Ovary (tissue), 9 donors: ENCODE results near the gene MIDN. TPM values are rescaled to one million over a fixed set of nuclear protein-coding genes. Genes with fewer than 3 reads are reported as not detected.
A peak's percentile ranks its signal among the peaks of the same experiment; 100 is the strongest.

Experiments used
- DNase-seq, 5 donors: peaks; one replicate each; pipeline ENCODE4 v3.0.0-alpha.2; 2019 to 2020
- H3K27ac ChIP-seq, 2 donors: fragments of 200-600 bp; one replicate each; pipeline versions ENCODE4 v1.5.1 to v1.8.0; 2019 to 2022
- H3K27me3 ChIP-seq: fragments of 200-600 bp; one replicate; pipeline ENCODE4 v1.8.0; 2022
- H3K36me3 ChIP-seq: fragments of 200-600 bp; sonication (generic); one replicate; pipeline ENCODE4 v1.5.1; 2019
- H3K4me1 ChIP-seq: one replicate; pipeline ENCODE4 v1.8.1; 2013; ENCODE audit warnings: mild to moderate bottlenecking, moderate library complexity; ENCODE audit not compliant: insufficient read depth
- H3K4me3 ChIP-seq: fragments of 200-600 bp; sonication (generic); one replicate; pipeline ENCODE4 v1.5.1; 2017
- H3K9me3 ChIP-seq, 2 donors: fragments of 200-600 bp in 1 of 2; sonication (generic) in 1 of 2; one replicate each; pipeline versions ENCODE4 v1.5.1 to v1.8.1; 2013 to 2019; ENCODE audit warnings: mild to moderate bottlenecking in 1 of 2, moderate library complexity in 1 of 2
- CTCF ChIP-seq, 3 donors: fragments of 450-650 bp in 2 of 3; fragments of 200-600 bp in 1 of 3; IDR thresholded peaks; one replicate each; pipeline versions ENCODE4 v1.5.1 to v1.8.0; 2016 to 2022; ENCODE audit warnings: antibody characterized with exemption in 3 of 3, mild to moderate bottlenecking in 1 of 3
- EP300 ChIP-seq: sonication (generic); formaldehyde crosslinking; IDR thresholded peaks from one replicate; pipeline ENCODE4 v1.6.1; 2017; ENCODE audit warnings: antibody characterized with exemption
- POLR2A ChIP-seq: fragments of 450-650 bp; IDR thresholded peaks from one replicate; pipeline ENCODE4 v1.6.1; 2017; ENCODE audit warnings: antibody characterized with exemption, mild to moderate bottlenecking, moderate library complexity
- WGBS, 3 donors: extraction: QIAGEN DNeasy Blood & Tissue Kit in 1 of 3; methylation state at CpG; one replicate each; pipeline versions ENCODE4 v1.1.5 to v1.1.7; 2013 to 2017; 5-methylcytosine and 5-hydroxymethylcytosine counted together
- intact Hi-C, 4 donors: fragments of 100-400 bp; cut with DNase I; formaldehyde crosslinking; loops; one replicate each; pipeline versions ENCODE4 v1.11.0 to v1.15.1; 2022 to 2023
- polyA plus RNA-seq, 2 donors: library from polyadenylated mRNA; stranded (reverse); fragments of 200-250 nt in 1 of 2; fragments of 350-450 nt in 1 of 2; fragmentation: Illumina TruSeq in 1 of 2; extraction: RNeasy Lipid Tissue Mini Kit (QIAGEN cat#74804) in 1 of 2; gene quantifications; one replicate each; pipeline ENCODE4 v1.2.3, GENCODE V29; 2013 to 2014
- total RNA-seq, 7 donors: library from RNA; depleted of rRNA in 2 of 7; stranded (reverse); fragments of >200 nt in 2 of 7; fragmentation: NEBNext Ultra II Directional in 3 of 7; extraction: Animal tissue kit (Norgen Biotek cat#: 25700) in 3 of 7; gene quantifications; one replicate each; pipeline versions ENCODE4 v1.1.0 to v1.2.4, GENCODE V29; 2016 to 2023
- donor health status: DM: no; HTN: no; CAD: no; lungs with moderate emphysema.
- donor health status: DM: no; HTN: no; CAD: no.
- donor health status: Bipolar disorder and iron deficiency.
- donor health status: DM: yes; HTN: yes; CAD: no.
- donor health status: DM: no; HTN: no; CAD: no.
- donor health status: DM: yes; HTN: yes; CAD: no.

MIDN gene
- total and polyA plus RNA-seq, 9 donors = 10.1 to 261 (median 105) TPM

- Histone ChIP-seq H3K4me1 (peaks cover 40% of the 10 kb centered on the region), H3K27ac (peak overlapping the region; percentile 84 to 91), H3K36me3 (no peaks in the 10 kb centered on the region), H3K9me3 (no peaks in the 10 kb centered on the region), H3K27me3 (no peaks in the 10 kb centered on the region), H3K4me3 (peak overlapping the region; percentile 52)
- TF ChIP-seq EP300 (no peak), CTCF (IDR thresholded peaks at IDR 0.05) (no peak), POLR2A (no peak)
- 22 to 33% (median 30%) methylated on average over 27 to 28 of the region's 28 CpGs for WGBS, 3 donors
- intact Hi-C loops = no loop called here
- DNase-seq = peak; percentile 67 to 83 (median 79)
Measured at GRCh38 chr19:1261798-1262622, 13.6 kb downstream of the MIDN start.

DNA sequence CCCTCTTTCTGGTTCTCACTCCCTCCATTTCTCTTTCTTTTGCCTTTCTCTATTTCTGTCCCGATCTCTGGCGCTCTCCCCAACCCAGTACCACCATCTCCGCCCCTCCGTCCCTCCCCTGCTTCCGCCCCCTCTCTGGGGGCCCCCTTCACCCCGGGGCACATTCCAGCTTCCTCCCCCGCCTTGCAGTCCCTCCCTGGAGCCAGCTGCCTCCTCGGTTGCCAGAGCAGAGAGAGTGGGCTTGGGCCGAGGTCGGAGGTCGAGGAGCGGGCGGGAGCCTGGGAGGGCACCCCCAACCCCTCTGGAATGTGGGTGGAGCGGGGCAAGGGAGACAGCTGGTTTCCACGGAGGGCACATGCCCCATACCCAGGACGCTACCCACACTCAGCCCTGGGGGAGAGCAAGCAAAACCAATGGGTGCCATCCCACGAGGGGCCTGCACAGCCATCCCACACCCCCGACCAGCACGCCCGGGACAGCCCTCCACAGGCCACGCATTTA is 14.3 kb downstream of the MIDN start:
- intact Hi-C loops = no loop called here
- H3K27ac ChIP-seq = peak overlapping the region; percentile 84 to 91
- no peaks in the 10 kb centered on the region for H3K9me3 ChIP-seq
- TF ChIP-seq EP300 = no peak
- no peak for TF ChIP-seq POLR2A
- no peak for TF ChIP-seq CTCF (IDR thresholded peaks at IDR 0.05)
- no peaks in the 10 kb centered on the region for H3K27me3 ChIP-seq
- 55 to 64% (median 59%) methylated on average over 19 to 21 of the region's 21 CpGs for WGBS, 3 donors
- peaks cover 43% of the 10 kb centered on the region for H3K4me1 ChIP-seq
- DNase-seq = peak; percentile 42 to 62 (median 61)
- H3K36me3 ChIP-seq = no peaks in the 10 kb centered on the region
- no peak overlapping the region for H3K4me3 ChIP-seq

GRCh38 chr19:1263188-1263587 is 14.8 kb downstream of the MIDN start:
- no peaks in the 10 kb centered on the region for H3K36me3 ChIP-seq
- WGBS, 3 donors = 78 to 89% (median 86%) methylated on average over 5 of the region's 5 CpGs
- H3K4me1 ChIP-seq = peaks cover 39% of the 10 kb centered on the region
- H3K27me3 ChIP-seq = no peaks in the 10 kb centered on the region
- H3K4me3 ChIP-seq = no peak overlapping the region
- intact Hi-C loops = no loop called here
- TF ChIP-seq POLR2A (no peak), CTCF (IDR thresholded peaks at IDR 0.05) (no peak), EP300 (no peak)
- H3K9me3 ChIP-seq = no peaks in the 10 kb centered on the region
- H3K27ac ChIP-seq = peak overlapping the region in 1 of 2 donors; percentile 91
- DNase-seq = peak in 3 of 5 donors; percentile 17 to 47 (median 45)

DNA sequence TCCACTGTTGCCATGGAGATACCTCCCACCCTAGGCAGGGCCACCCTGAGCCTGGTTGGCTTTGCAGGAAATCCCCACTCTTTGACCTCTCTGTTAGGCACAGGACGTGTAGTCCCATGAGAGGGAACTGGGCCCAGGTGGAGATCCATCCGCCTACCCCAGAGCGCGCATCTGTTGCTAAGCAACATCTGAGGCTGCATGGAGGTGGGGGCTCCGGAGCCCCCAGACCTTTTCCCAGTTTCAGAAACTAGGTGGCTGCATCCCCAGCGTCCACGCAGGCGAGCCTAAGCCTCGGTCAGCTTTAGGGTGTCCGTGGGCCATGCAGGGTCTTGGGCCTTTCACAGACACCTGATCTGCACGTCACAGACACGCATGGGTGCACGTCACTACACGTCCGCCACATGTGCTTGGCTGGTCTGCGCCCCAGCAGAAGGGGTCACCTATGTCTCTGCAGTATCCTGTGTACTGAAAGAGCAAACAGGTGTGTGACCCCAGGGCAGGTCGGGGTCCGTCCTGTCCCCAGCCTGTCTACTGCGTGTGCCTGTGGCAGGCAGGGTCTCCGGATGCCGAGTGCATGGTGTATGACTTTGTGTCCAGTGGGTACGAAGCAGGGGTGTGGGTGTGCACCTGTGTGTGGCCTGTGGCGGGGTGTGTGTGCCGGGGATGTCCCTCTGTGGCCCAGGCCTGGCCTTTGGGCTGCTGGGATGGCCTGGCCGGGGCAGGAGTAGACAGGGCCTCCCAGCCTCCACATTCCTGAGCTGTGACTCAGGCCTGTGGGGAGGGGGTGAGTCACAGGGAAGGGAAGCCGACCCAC is 16.6 kb downstream of the MIDN start:
- WGBS, 3 donors = 66 to 71% (median 70%) methylated on average over 24 to 26 of the region's 26 CpGs
- Histone ChIP-seq H3K9me3 (no peaks in the 10 kb centered on the region), H3K27ac (peak overlapping the region; percentile 86 to 93), H3K4me1 (peaks cover 35% of the 10 kb centered on the region), H3K4me3 (no peak overlapping the region), H3K36me3 (no peaks in the 10 kb centered on the region), H3K27me3 (no peaks in the 10 kb centered on the region)
- DNase-seq = peak; percentile 78 to 89 (median 82)
- no peak for TF ChIP-seq EP300
- no peak for TF ChIP-seq POLR2A
- no peak for TF ChIP-seq CTCF (IDR thresholded peaks at IDR 0.05)
- intact Hi-C loops = no loop called here
